MM.1S (cell line): ENCODE measurements around the gene ZNF804B.

Experiments
- DNase-seq: peaks from one replicate; pipeline ENCODE4 v3.0.0-alpha.2; 2015
- H2AFZ ChIP-seq: fragments of 300-600 bp; sonication (generic); 2 replicates; pipeline ENCODE4 v1.6.0; 2016; ENCODE audit warnings: antibody characterized with exemption, low read length
- H3F3A ChIP-seq: fragments of 300-600 bp; sonication (generic); 2 replicates; pipeline ENCODE4 v1.6.1; 2016; ENCODE audit warnings: mild to moderate bottlenecking, antibody characterized with exemption, low read length, moderate library complexity, mixed read lengths; ENCODE audit not compliant: insufficient read depth
- H3K27ac ChIP-seq: fragments of 300-600 bp; sonication (generic); 2 replicates; pipeline ENCODE4 v1.5.1; 2016; ENCODE audit warnings: mild to moderate bottlenecking, low read length
- H3K27me3 ChIP-seq: fragments of 300-600 bp; sonication (generic); replicated peaks from 2 replicates; pipeline ENCODE4 v1.6.0; 2016; ENCODE audit warnings: low read length; ENCODE audit not compliant: insufficient read depth
- H3K36me3 ChIP-seq: fragments of 300-600 bp; sonication (generic); replicated peaks from 2 replicates; pipeline ENCODE4 v1.6.1; 2016; ENCODE audit warnings: mild to moderate bottlenecking, low read length, mixed read lengths; ENCODE audit not compliant: insufficient read depth
- H3K4me1 ChIP-seq: fragments of 300-600 bp; sonication (generic); 2 replicates; pipeline ENCODE4 v1.6.1; 2016; ENCODE audit warnings: low read length, mixed read lengths
- H3K4me2 ChIP-seq: fragments of 300-600 bp; sonication (generic); 2 replicates; pipeline ENCODE4 v1.6.0; 2016; ENCODE audit warnings: low read depth, low read length
- H3K4me3 ChIP-seq: fragments of 300-600 bp; sonication (generic); 2 replicates; pipeline ENCODE4 v1.5.1; 2016; ENCODE audit warnings: low read length, mixed read lengths
- H3K79me2 ChIP-seq: fragments of 300-600 bp; sonication (generic); 2 replicates; pipeline ENCODE4 v1.6.1; 2016; ENCODE audit warnings: mixed run types, low read length, mixed read lengths
- H3K9ac ChIP-seq: fragments of 300-600 bp; sonication (generic); 2 replicates; pipeline ENCODE4 v1.6.1; 2016; ENCODE audit warnings: low read length, mixed read lengths
- H3K9me2 ChIP-seq: fragments of 300-600 bp; sonication (generic); replicated peaks from 2 replicates; pipeline ENCODE4 v1.6.1; 2016; ENCODE audit warnings: mild to moderate bottlenecking, low read length, mixed read lengths; ENCODE audit not compliant: insufficient read depth
- H3K9me3 ChIP-seq: fragments of 300-600 bp; sonication (generic); replicated peaks from 2 replicates; pipeline ENCODE4 v1.6.1; 2016; ENCODE audit warnings: mild to moderate bottlenecking, low read length, mixed read lengths; ENCODE audit not compliant: insufficient read depth
- H4K20me1 ChIP-seq: fragments of 300-600 bp; sonication (generic); 2 replicates; pipeline ENCODE4 v1.6.1; 2016; ENCODE audit warnings: mild to moderate bottlenecking, low read length, moderate library complexity, mixed read lengths; ENCODE audit not compliant: insufficient read depth
- EZH2 ChIP-seq: fragments of 300-600 bp; sonication (generic); optimal IDR thresholded peaks from 2 replicates; pipeline ENCODE3; 2017; ENCODE audit warnings: low read depth, mild to moderate bottlenecking, antibody characterized with exemption, low read length, mixed read lengths
- EZH2phosphoT487 ChIP-seq: fragments of 300-600 bp; sonication (generic); IDR thresholded peaks from 2 replicates; pipeline ENCODE4 v1.6.1; 2018; ENCODE audit warnings: antibody characterized with exemption, low read length
- TF ChIP-seq, protein P1 (sequence below): fragments of 300-600 bp; sonication (generic); IDR thresholded peaks from 2 replicates; pipeline ENCODE4 v1.5.1; 2016; ENCODE audit warnings: antibody characterized with exemption, low read length, mixed read lengths

ZNF804B gene

DNA sequence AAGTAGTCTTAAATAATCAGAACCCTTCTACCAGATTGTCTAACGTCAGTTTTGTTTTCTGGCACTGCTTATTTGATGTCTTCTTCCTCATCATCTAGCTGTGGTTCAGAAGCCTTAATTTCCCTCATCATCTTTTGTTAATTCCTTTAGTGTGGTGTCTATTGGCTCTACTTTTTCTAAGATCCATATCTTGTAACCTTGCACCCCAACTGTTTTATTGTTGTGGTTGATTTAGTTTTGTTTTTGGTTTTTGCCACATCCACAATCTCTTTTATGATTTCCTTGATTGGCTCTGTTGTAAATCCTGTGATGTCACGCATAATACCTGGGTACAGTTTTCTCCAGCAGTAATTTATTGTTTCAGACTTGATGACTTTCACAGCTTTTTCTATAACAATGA lies 499.6 kb downstream of the ZNF804B start:
- no peaks in the 10 kb centered on the region for H3K79me2 ChIP-seq
- no peaks in the 10 kb centered on the region for H3K9me2 ChIP-seq
- TF ChIP-seq, protein P1, sequence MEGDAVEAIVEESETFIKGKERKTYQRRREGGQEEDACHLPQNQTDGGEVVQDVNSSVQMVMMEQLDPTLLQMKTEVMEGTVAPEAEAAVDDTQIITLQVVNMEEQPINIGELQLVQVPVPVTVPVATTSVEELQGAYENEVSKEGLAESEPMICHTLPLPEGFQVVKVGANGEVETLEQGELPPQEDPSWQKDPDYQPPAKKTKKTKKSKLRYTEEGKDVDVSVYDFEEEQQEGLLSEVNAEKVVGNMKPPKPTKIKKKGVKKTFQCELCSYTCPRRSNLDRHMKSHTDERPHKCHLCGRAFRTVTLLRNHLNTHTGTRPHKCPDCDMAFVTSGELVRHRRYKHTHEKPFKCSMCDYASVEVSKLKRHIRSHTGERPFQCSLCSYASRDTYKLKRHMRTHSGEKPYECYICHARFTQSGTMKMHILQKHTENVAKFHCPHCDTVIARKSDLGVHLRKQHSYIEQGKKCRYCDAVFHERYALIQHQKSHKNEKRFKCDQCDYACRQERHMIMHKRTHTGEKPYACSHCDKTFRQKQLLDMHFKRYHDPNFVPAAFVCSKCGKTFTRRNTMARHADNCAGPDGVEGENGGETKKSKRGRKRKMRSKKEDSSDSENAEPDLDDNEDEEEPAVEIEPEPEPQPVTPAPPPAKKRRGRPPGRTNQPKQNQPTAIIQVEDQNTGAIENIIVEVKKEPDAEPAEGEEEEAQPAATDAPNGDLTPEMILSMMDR: no peak
- TF ChIP-seq EZH2 (no peak), EZH2phosphoT487 (no peak)
- no peaks in the 10 kb centered on the region for H3K36me3 ChIP-seq
- H2AFZ ChIP-seq: no peak overlapping the region
- no peak for DNase-seq
- no peaks in the 10 kb centered on the region for H3K9me3 ChIP-seq
- H3F3A ChIP-seq: no peaks in the 10 kb centered on the region
- no peak overlapping the region for H3K27ac ChIP-seq
- H3K4me1 ChIP-seq: no peaks in the 10 kb centered on the region
- no peak overlapping the region for H3K4me2 ChIP-seq
- no peak overlapping the region for H3K4me3 ChIP-seq
- H3K9ac ChIP-seq: no peak overlapping the region
- H3K27me3 ChIP-seq: no peaks in the 10 kb centered on the region
- H4K20me1 ChIP-seq: no peaks in the 10 kb centered on the region

DNA sequence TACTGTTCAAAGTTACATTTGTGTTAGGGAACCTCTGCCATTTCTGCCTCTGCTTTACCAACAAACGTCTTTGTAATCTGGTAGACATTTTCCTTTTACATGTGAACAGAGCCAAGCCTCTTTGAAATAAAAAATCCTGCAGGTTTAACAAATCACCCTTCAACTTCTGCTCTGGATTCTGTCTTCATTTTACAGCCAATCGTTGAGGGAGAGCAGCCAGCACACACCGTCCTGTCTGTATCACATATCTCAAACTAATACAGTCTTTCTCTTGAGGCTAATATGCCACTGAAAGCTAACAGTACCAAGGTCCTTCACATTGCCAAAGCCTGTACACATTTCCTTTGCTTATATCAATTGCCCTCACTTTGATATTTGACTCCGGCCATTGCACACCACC lies 504.6 kb downstream of the ZNF804B start:
- H3K27me3 ChIP-seq: no peaks in the 10 kb centered on the region
- H3K36me3 ChIP-seq: no peaks in the 10 kb centered on the region
- no peak for DNase-seq
- no peaks in the 10 kb centered on the region for H3K9me3 ChIP-seq
- H3K79me2 ChIP-seq: no peaks in the 10 kb centered on the region
- TF ChIP-seq EZH2phosphoT487 (no peak), EZH2 (no peak)
- TF ChIP-seq, protein P1: no peak
- H3K9me2 ChIP-seq: no peaks in the 10 kb centered on the region
- no peaks in the 10 kb centered on the region for H3K4me1 ChIP-seq
- H3K4me2 ChIP-seq: no peak overlapping the region
- no peak overlapping the region for H3K27ac ChIP-seq
- H3K9ac ChIP-seq: no peak overlapping the region
- H2AFZ ChIP-seq: no peak overlapping the region
- no peaks in the 10 kb centered on the region for H3F3A ChIP-seq
- no peak overlapping the region for H3K4me3 ChIP-seq
- H4K20me1 ChIP-seq: no peaks in the 10 kb centered on the region

DNA sequence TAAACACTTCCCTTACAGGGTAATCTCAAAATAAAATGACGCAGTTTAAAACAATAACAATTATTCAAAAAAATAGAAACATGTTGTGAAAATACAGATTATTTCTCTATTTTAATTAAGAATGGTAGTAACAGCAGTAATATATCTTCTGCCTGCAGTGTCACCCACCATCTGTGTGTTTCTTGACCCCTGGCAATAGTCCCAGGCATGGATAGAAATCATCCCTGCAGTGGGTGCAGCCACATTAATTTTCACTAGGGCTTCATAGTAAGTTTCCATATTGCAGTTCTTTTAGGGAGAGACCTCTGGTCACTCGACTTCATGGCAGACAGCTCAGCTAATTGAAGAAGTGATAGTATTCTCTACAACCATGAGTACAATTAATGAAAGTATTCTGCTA lies 506.1 kb downstream of the ZNF804B start:
- Histone ChIP-seq H3K36me3 (no peaks in the 10 kb centered on the region), H3K79me2 (no peaks in the 10 kb centered on the region), H2AFZ (no peak overlapping the region), H3K9me2 (no peaks in the 10 kb centered on the region), H3F3A (no peaks in the 10 kb centered on the region), H3K9me3 (no peaks in the 10 kb centered on the region), H3K4me2 (no peak overlapping the region), H3K9ac (no peak overlapping the region), H3K4me1 (no peaks in the 10 kb centered on the region), H3K27ac (no peak overlapping the region), H3K4me3 (no peak overlapping the region), H4K20me1 (no peaks in the 10 kb centered on the region), H3K27me3 (no peaks in the 10 kb centered on the region)
- DNase-seq: no peak
- TF ChIP-seq EZH2 (no peak), EZH2phosphoT487 (no peak)
- TF ChIP-seq, protein P1: no peak
